Uterus (tissue), 2 donors: Measurements from ENCODE around the gene FAM118B.

ENCODE experiments used
- POLR2A ChIP-seq, 2 donors: fragments of 450-650 bp; IDR thresholded peaks; one replicate each; pipeline ENCODE4 v1.6.1; 2016; ENCODE audit warnings: antibody characterized with exemption in 2 of 2, mild to moderate bottlenecking in 1 of 2, moderate library complexity in 1 of 2
- TF ChIP-seq, protein P1 (sequence below), 4 experiments: fragments of 200-600 bp in 2 of 4; fragments of 450-650 bp in 2 of 4; sonication (generic) in 2 of 4; IDR thresholded peaks; one replicate each; pipeline ENCODE4 v1.5.1; 2016 to 2019; ENCODE audit warnings: antibody characterized with exemption in 4 of 4, mild to moderate bottlenecking in 2 of 4, moderate library complexity in 1 of 4

DNA sequence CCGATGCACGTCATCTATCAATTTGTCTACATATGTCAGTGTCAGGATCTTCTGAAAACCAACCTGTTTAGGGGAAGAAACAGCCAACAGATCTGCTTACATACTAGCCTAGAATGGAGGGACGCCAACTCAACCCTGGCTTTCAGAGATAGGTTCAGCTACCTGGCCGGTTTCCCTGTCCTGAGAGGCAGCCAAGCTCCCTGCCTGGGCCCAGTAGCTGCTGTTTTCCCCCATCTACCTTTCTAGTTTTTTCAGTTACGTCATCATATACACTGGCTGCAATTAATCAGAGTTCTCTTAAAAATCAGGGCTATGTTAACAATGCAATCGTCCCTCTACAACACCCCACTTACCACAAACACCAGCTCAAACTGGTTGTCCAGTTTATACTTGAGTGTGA is 56.1 kb downstream of the FAM118B start:
- TF ChIP-seq, protein P1, sequence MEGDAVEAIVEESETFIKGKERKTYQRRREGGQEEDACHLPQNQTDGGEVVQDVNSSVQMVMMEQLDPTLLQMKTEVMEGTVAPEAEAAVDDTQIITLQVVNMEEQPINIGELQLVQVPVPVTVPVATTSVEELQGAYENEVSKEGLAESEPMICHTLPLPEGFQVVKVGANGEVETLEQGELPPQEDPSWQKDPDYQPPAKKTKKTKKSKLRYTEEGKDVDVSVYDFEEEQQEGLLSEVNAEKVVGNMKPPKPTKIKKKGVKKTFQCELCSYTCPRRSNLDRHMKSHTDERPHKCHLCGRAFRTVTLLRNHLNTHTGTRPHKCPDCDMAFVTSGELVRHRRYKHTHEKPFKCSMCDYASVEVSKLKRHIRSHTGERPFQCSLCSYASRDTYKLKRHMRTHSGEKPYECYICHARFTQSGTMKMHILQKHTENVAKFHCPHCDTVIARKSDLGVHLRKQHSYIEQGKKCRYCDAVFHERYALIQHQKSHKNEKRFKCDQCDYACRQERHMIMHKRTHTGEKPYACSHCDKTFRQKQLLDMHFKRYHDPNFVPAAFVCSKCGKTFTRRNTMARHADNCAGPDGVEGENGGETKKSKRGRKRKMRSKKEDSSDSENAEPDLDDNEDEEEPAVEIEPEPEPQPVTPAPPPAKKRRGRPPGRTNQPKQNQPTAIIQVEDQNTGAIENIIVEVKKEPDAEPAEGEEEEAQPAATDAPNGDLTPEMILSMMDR (IDR thresholded peaks at IDR 0.05): no peak
- no peak for TF ChIP-seq POLR2A (IDR thresholded peaks at IDR 0.05)
